Measurements from ENCODE around the gene SCYGR6.
"Not testable (repeated sequence)": the region's sequence is repeated elsewhere in the genome, so short reads cannot be mapped to it uniquely, and the experiment has no call there.

The SCYGR6 gene

DNA sequence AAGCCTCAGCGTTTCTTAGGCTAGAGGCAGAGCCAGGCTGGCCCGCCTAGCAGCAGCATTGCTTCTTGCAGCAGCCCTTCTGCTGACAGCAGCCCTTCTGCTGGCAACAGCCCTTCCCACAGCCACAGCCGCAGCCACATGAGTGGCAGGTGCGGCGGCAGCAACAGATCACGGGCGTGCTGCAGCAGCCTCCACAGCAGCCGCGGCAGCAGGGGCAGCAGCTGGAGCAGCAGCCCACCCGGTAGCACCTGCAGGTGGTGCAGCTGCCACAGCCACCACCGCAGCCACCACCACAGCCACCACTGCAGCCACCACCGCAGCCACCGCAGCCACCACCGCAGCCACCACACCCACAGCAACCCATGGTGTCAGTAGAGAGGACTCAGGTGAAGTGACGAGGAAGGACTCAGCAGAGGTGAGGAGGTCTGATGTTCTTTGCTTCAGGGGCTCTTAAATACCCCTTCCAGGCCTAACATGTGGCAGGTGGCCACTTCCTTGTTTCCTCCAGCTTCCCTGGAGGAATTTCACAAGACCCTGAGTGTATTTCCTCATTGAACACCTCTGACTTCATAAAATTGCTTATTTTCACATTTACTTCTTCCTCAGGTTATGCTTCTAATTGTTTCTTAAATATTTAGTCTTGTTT, at the start of gene SCYGR6:
Gene SCYGR6 (minus strand): TSS at position 364 of the 646 bp plus-strand sequence. CDS start 0 bp downstream, at position 364.
- DNase-seq, result no peak

GRCh38 chr2:227774011-227774624, 49.6 kb upstream of the SCYGR6 start:
- DNase-seq, result no peak

DNA sequence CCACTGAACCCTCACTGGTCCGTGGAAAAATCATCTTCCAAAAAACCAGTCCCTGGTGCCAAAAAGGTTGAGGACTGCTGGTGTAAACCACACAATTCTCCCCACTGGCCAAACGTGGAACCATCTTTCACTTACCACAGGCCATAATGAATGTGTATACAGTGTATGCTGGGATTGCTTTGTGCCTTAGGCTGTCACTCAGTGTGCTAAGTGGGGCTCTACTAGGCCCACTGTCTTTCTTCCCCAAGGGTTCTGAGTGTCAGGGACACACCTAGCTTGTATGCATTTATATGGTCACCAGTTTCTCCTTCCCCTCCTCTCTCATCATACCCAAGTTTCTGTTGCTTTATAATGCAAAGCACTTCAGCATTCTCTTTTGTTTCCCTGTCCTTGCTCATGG, 48.4 kb upstream of the SCYGR6 start:
- no peak for DNase-seq

GRCh38 chr2:227772197-227772661, 47.7 kb upstream of the SCYGR6 start:
- DNase-seq, result no peak

- DNase-seq, result no peak
Observed at GRCh38 chr2:227767830-227768229, 43.3 kb upstream of the SCYGR6 start.

DNA sequence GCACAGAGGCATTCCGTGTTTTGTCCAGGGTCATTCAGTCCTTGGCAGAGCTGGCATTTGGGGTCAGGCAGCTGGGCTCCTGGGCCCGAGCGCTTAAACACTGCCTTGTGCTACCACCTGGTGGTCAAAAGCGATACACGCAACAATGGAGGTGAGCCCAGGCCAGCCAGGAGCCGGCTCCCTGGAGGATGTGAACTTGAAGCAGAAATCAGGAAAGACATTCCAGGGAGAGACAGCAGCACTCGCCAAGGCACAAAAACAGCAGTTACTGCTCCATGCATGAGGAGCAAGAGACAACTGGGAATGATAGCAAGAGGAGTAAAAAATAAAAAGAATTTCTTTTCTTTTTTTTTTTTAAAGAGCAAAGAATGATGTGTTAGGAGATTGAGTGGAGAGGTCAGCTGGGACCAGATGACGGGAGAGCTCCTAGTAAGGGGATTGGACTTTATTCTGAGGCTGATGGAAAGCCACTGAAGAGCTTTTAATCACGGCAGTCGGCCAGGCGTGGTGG, 41.9 kb upstream of the SCYGR6 start:
- no peak for DNase-seq

DNA sequence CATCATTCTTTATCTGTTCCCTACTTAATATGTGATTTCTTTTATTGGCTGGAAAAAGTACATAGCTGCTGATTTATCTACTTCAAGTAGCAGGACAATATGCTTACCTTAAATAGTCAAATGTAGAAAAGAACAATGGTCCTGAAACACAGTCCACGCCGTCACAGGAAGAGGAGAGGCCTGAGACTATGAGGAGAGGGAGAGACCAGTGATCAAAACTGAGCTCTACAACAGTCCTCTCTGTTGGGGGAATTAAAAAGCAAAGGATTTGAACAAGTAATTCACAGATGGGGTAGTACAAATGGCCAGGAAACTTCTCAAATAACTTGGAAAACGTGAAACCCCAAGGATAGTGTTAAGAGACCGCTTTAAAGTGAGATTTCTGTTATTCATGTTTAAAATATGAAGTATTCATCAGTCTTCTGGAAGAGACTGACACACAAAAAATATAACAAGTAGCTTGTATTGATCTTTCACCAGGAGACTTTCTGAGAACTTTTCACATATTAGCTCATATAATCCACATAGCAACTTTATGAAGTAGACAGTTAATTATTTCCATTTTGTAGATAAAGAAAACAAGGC, 41.3 kb upstream of the SCYGR6 start:
- no peak for DNase-seq

GRCh38 chr2:227761740-227762476, 37.4 kb upstream of the SCYGR6 start:
- no peak for DNase-seq

GRCh38 chr2:227759411-227760118, 35.0 kb upstream of the SCYGR6 start:
- no peak for DNase-seq

- not testable (repeated sequence) for DNase-seq
Observed at GRCh38 chr2:227756261-227756660, 31.7 kb upstream of the SCYGR6 start.

DNA sequence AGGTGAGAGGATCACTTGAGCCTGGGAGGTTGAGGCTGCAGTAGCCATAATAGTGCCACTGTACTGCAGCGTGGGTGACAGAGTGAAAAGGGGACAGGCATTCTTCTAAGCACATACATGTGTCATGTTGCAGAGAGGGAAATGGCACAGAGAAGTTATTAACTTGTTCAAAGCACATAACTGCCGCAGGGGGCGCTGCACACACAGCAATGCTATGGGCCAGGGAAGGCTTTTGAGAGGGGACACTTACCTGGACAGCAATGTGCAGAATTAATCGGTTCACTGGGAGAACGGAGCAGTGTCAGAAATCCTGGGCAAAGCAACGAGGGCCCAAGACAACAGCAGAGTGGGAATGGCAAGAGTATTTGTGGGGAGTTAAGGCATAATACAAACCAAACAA, 23.5 kb upstream of the SCYGR6 start:
- no peak for DNase-seq

DNA sequence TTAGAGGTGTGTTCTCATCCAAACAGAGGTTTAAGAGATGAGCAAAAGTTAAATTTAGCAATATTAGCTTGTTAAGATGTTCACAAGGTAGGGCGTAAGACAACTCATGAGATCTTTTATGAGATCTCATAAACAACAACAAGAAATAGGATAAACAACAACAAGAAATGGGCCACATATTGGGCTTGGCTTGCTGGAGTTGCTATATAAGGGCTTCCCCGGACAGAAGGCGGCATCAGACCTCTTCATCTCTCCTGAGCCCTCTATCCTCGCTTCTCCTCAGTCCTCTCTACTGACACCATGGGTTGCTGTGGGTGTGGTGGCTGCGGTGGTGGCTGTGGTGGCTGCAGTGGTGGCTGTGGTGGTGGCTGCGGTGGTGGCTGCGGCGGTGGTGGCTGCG, 21.0 kb upstream of the SCYGR6 start, which contains the start of gene SCYGR8:
Gene SCYGR8 (plus strand): TSS at position 301 of the 400 bp plus-strand sequence. CDS start 0 bp downstream, at position 301.
- DNase-seq, result no peak

DNA sequence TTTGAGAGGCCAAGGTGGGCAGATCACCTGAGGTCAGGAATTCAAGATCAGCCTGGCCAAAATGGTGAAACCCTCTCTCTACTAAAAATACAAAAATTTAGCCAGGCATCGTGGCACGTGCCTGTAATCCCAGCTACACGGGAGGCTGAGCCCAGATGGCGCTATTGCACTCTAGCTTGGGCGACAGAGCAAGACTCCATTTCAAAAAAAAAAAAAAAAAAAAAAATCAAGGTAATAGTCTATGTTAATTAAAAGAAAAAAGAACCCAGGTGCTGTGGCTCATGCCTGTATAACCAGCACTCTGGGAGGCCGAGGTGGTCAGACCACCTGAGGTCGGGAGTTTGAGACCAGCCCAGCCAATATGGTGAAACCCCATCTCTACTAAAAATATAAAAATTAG, 16.1 kb upstream of the SCYGR6 start:
- not testable (repeated sequence) for DNase-seq

- no peak for DNase-seq
Observed at GRCh38 chr2:227739351-227739750, 14.8 kb upstream of the SCYGR6 start.

DNA sequence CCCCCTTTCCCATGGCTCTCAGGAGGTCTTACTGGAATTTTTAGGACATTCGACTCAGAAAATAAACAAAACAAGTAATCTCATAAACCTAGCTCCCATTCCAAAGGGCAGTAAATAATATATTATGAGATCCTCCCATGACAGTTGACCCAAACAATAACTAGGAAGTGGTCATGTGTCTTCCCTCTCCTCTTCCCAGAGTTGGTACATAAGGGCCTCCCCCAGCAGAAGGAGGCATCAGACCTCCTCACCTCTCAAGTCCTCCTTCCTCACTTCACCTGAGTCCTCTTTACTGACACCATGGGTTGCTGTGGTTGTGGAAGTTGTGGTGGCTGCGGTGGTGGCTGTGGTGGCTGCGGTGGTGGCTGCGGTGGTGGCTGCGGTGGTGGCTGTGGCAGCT, 3.5 kb upstream of the SCYGR6 start, which contains the start of gene SCYGR7:
Gene SCYGR7 (plus strand): TSS at position 301 of the 400 bp plus-strand sequence. CDS start 0 bp downstream, at position 301.
- DNase-seq, result no peak

DNA sequence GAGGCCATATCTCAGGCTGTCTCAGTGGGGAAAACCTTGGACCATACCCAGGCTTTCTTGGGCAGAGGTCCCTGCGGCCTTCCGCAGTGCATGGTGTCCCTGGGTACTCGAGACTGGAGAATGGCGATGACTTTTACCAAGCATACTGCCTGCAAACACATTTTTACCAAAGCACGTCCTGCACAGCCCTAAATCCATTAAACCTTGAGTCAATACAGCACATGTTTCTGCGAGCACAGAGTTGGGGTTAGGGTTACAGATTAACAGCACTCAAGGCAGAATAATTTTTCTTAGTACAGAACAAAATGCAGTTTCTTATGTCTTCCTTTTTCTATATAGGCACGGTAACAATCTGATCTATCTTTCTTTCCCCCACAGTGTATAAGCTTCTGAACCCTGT, 1.7 kb downstream of the SCYGR6 start:
- DNase-seq, result not testable (repeated sequence)

- no peak for DNase-seq
Observed at GRCh38 chr2:227720680-227721079, 3.9 kb downstream of the SCYGR6 start.

DNA sequence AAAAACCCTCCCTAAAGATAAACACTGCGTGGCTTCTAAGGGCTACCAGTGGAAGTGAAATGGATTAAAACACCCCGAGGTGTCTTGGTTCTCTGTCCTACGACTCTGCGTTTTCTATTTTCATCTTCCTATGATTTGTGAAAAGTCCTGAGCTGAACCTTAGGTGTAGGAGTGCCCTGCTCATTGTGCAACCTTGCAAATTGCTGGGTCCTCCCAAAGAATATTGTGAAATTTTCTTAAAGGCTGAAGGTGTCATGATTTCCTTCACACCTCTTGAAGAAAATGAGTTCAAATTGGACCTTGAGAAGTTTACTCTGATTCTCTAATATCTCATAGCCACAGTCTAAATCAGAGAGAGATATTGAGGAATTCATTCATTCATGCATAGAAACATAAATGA, 4.9 kb downstream of the SCYGR6 start:
- no peak for DNase-seq

DNA sequence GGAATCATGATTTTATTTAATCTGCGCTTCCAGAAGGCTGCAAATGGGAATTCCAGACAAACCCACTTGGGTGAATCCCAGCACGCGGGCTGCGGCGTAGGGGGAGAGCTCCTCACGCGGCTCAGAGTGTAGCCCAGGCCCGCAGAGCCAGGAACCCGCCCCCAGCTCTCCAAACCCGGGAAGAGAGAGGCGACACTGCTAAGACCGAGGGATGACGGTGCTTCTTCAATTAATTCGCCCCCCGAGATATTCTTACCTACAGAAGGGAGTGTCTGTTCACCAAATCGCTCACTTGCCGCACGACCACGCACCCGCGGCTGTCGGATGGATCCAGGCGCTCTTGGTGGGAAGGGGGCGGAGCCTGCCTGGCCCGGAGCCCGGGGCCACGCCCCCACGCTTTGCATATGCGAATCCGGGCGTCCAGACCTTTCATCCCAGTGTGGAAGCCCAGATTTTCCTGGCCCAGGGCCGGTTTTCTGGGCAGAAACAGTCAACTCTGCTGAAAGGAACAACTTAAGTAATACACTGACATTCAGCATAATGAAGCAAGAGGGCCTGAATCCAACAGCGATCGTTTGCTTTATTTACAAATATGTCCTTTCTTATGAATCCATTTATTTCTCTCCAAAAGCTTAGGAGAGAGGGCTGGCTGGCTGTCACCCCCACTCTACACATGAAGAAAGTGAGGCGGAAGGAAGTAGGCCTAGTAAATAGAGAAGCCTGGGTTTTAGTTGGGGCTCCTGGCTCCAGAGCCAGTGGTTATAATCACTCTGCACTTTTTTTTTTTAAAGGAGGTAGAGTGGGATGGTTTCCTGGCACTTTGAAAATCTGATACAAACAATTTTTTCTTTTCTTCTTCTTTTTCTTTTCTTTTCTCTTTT, 6.6 kb downstream of the SCYGR6 start, which contains the start of gene SLC19A3:
Gene SLC19A3 (minus strand): TSS at position 342 of the 881 bp plus-strand sequence. CDS start 15,710 bp downstream, outside the sequence.
- DNase-seq, result no peak

DNA sequence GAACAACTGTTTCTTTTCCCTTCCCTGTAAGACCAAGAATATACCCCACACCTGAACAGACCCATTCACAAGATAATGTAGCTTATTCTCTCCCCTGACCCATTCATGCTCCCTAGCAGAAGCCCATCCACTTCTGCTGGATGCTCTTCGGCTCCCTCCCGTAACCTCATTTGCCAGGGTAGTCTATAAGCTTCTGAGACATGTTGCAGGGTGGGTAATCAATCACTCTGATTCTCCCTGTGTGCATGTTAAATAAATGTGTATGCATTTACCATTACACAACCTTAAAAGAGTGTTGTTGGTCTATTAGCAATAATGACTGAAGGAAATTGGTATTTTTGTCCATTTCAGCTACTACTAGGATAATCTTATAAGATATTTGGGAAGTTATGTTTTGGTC, 8.1 kb downstream of the SCYGR6 start:
- no peak for DNase-seq

DNA sequence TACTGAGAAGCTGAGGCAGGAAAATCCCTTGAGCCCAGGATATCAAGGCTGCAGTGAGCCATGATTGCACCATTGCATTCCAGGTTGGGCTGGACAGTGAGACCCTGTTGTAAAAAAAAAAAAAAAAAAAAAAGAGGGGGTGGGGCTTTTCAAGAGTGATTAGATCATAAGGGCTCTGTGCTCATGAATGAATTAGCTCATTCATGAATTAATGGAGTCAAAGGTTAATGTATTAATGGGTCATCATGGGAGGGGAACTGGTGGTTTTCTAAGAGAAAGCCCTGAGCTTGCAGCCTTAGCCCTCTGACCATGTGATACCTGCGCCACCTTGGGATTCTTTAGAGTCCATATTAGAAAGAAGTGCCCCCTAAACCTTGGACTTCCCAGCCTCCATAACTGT, 11.3 kb downstream of the SCYGR6 start:
- no peak for DNase-seq
